HEK293 (cell line): ENCODE data around the gene PRDM15.

ENCODE experiments used
- CTCF ChIA-PET: fragments of 350-600 bp; formaldehyde crosslinking; extraction: SDS; loops from one replicate; lab custom pipeline; 2021; ENCODE audit warnings: antibody characterized with exemption; lab: Yijun Ruan, JAX
- POLR2A ChIA-PET: fragments of 300-600 bp; formaldehyde crosslinking; extraction: SDS; loops from one replicate; lab custom pipeline; 2020; ENCODE audit warnings: antibody characterized with exemption, inconsistent platforms; lab: Yijun Ruan, JAX
- H3K27ac ChIP-seq: fragments of 200-500 bp; sonication (Bioruptor generic); 2 replicates; pipeline ENCODE4 v1.5.1; 2014; ENCODE audit warnings: low read depth, low read length, control low read depth, inconsistent platforms; ENCODE audit errors: extremely low read depth
- H3K36me3 ChIP-seq, 2 experiments: fragments of 200-500 bp in 1 of 2; sonication (Bioruptor generic) in 1 of 2; 1 replicate in 1 of 2; 2 replicates in 1 of 2; pipeline ENCODE4 v1.5.1; 2014 to 2017; ENCODE audit warnings: inconsistent platforms in 2 of 2, low read length in 2 of 2; ENCODE audit not compliant: control insufficient read depth in 2 of 2, insufficient read depth in 1 of 2
- H3K4me1 ChIP-seq: fragments of 200-500 bp; sonication (Bioruptor generic); 2 replicates; pipeline ENCODE4 v1.5.1; 2014; ENCODE audit warnings: mild to moderate bottlenecking, low read length, inconsistent platforms; ENCODE audit not compliant: control insufficient read depth, insufficient read depth
- H3K4me3 ChIP-seq: 2 replicates; pipeline ENCODE4 v1.5.1; 2011; ENCODE audit warnings: low read depth, mild to moderate bottlenecking, control low read depth, low read length, moderate library complexity
- H3K9me3 ChIP-seq: fragments of 200-500 bp; sonication (Bioruptor generic); 2 replicates; pipeline ENCODE4 v1.5.1; 2014; ENCODE audit warnings: low read depth, low read length, inconsistent platforms; ENCODE audit not compliant: control insufficient read depth, insufficient read depth
- BCL11A ChIP-seq: fragments of 450-650 bp; formaldehyde crosslinking; IDR thresholded peaks from 2 replicates; pipeline ENCODE4 v1.5.1; 2016; ENCODE audit warnings: low read depth, missing biosample characterization, missing genetic modification characterization
- BCL6B ChIP-seq: fragments of 450-650 bp; formaldehyde crosslinking; IDR thresholded peaks from 2 replicates; pipeline ENCODE4 v1.5.1; 2017; ENCODE audit warnings: missing biosample characterization, missing genetic modification characterization
- INSM2 ChIP-seq: fragments of 450-650 bp; formaldehyde crosslinking; IDR thresholded peaks from 2 replicates; pipeline ENCODE4 v1.5.1; 2016; ENCODE audit warnings: missing biosample characterization, missing genetic modification characterization
- KLF10 ChIP-seq: fragments of 450-650 bp; IDR thresholded peaks from 2 replicates; pipeline ENCODE4 v1.5.1; 2018; ENCODE audit warnings: missing biosample characterization, mild to moderate bottlenecking, missing genetic modification characterization
- MEIS1 ChIP-seq: sonication (generic); formaldehyde crosslinking; IDR thresholded peaks from 2 replicates; pipeline ENCODE4 v1.8.1; 2022; ENCODE audit warnings: missing genetic modification reagents, mild to moderate bottlenecking, borderline replicate concordance
- OVOL3 ChIP-seq: fragments of 450-650 bp; formaldehyde crosslinking; IDR thresholded peaks from 2 replicates; pipeline ENCODE4 v1.5.1; 2016; ENCODE audit warnings: missing biosample characterization, missing genetic modification characterization
- PRDM1 ChIP-seq: fragments of 450-650 bp; formaldehyde crosslinking; IDR thresholded peaks from 2 replicates; pipeline ENCODE4; 2016; ENCODE audit warnings: missing biosample characterization, missing genetic modification characterization
- SALL2 ChIP-seq: fragments of 450-650 bp; formaldehyde crosslinking; IDR thresholded peaks from 2 replicates; pipeline ENCODE4 v1.5.0; 2017; ENCODE audit warnings: missing biosample characterization, mild to moderate bottlenecking, missing genetic modification characterization, borderline replicate concordance
- ZBTB10 ChIP-seq: fragments of 450-650 bp; formaldehyde crosslinking; IDR thresholded peaks from 2 replicates; pipeline ENCODE4 v1.5.1; 2016; ENCODE audit warnings: missing biosample characterization, missing genetic modification characterization
- ZIC2 ChIP-seq: fragments of 450-650 bp; formaldehyde crosslinking; IDR thresholded peaks from 2 replicates; pipeline ENCODE4 v1.5.1; 2016; ENCODE audit warnings: missing biosample characterization, missing genetic modification characterization
- ZNF23 ChIP-seq: fragments of 450-650 bp; formaldehyde crosslinking; IDR thresholded peaks from 2 replicates; pipeline ENCODE4 v1.5.1; 2016; ENCODE audit warnings: missing biosample characterization, missing genetic modification characterization, borderline replicate concordance
- ZNF302 ChIP-seq: fragments of 450-650 bp; formaldehyde crosslinking; IDR thresholded peaks from 2 replicates; pipeline ENCODE4 v1.5.1; 2016; ENCODE audit warnings: missing biosample characterization, missing genetic modification characterization, low read depth
- ZNF501 ChIP-seq: fragments of 450-650 bp; formaldehyde crosslinking; IDR thresholded peaks from 2 replicates; pipeline ENCODE4 v1.5.1; 2016; ENCODE audit warnings: missing biosample characterization, missing genetic modification characterization
- ZNF548 ChIP-seq: fragments of 450-650 bp; formaldehyde crosslinking; IDR thresholded peaks from 2 replicates; pipeline ENCODE4 v1.5.1; 2016; ENCODE audit warnings: missing biosample characterization, missing genetic modification characterization
- ZNF560 ChIP-seq: fragments of 450-650 bp; formaldehyde crosslinking; IDR thresholded peaks from 2 replicates; pipeline ENCODE4 v1.5.1; 2017; ENCODE audit warnings: missing biosample characterization, missing genetic modification characterization, borderline replicate concordance
- ZNF600 ChIP-seq: fragments of 450-650 bp; formaldehyde crosslinking; IDR thresholded peaks from 2 replicates; pipeline ENCODE4 v1.5.1; 2016; ENCODE audit warnings: missing biosample characterization, missing genetic modification characterization
- ZNF677 ChIP-seq: fragments of 450-650 bp; IDR thresholded peaks from 2 replicates; pipeline ENCODE4 v1.5.0; 2018; ENCODE audit warnings: missing biosample characterization, mild to moderate bottlenecking, missing genetic modification characterization, moderate library complexity
- ZSCAN23 ChIP-seq: fragments of 450-650 bp; formaldehyde crosslinking; IDR thresholded peaks from 2 replicates; pipeline ENCODE4 v1.5.1; 2016; ENCODE audit warnings: missing biosample characterization, missing genetic modification characterization

The PRDM15 gene

GRCh38 chr21:41759214-41759840 lies 119.8 kb downstream of the PRDM15 start:
- Histone ChIP-seq H3K36me3 (peaks cover 8 to 25% of the 10 kb centered on the region in 2 experiments; a peak in 2 of 3 replicates), H3K4me1 (peaks cover 25% of the 10 kb centered on the region), H3K27ac (no peak overlapping the region), H3K9me3 (no peaks in the 10 kb centered on the region), H3K4me3 (no peak overlapping the region)
- POLR2A ChIA-PET: interaction anchor here (1.0 kb wide), 1 partner anchor 142 kb away, joined by 4 read pairs; no protein-coding TSS in a partner anchor
- CTCF ChIA-PET: interaction anchor here (0.9 to 1.8 kb wide), 2 partner anchors 146 to 149 kb away, joined by 3 to 7 read pairs; no protein-coding TSS in a partner anchor
- TF ChIP-seq ZNF302 (tag by site-specific recombination) (no peak), OVOL3 (tag by site-specific recombination) (no peak), ZBTB10 (tag by site-specific recombination) (no peak), ZIC2 (peak; percentile 53), INSM2 (no peak), ZNF23 (tag by site-specific recombination) (peak; percentile 37; the same call in 1 of the 2 replicates), PRDM1 (peak; percentile 26; the same call in 1 of the 2 replicates), ZNF548 (tag by site-specific recombination) (no peak), BCL11A (tag by site-specific recombination) (no peak), BCL6B (peak; percentile 82), MEIS1 (no peak), ZNF560 (tag by site-specific recombination) (no peak), ZNF677 (tag by site-specific recombination) (no peak), SALL2 (tag by site-specific recombination) (no peak), ZSCAN23 (tag by site-specific recombination) (0 out of 2 replicates have a peak, but pooled peaks have one; percentile 25), KLF10 (tag by site-specific recombination) (no peak), ZNF600 (tag by site-specific recombination) (peak; percentile 78)

DNA sequence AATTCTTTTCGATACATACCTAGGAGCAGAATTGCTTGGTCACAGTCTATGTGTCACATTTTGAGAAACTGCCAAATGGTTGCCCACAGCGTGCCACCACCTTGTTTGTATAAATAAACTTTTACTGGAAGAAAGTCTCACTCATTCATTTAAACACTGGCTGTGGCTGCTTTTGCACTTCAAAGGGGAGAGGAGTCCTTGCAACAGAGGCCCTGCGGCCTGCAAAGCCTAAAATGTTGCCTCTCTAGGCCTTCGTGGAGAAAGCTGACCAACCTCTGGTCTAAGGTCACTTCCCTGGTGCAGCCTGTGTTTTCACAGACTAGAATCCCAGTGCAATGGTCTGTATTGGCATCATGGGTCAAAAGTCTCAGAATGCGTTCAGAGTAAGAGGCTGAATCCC lies 120.6 kb downstream of the PRDM15 start:
- no peak for TF ChIP-seq ZNF501 (tag by site-specific recombination)
- Histone ChIP-seq H3K36me3 (peaks cover 8 to 30% of the 10 kb centered on the region in 2 experiments; a peak in 2 of 3 replicates), H3K4me3 (no peak overlapping the region), H3K27ac (no peak overlapping the region), H3K4me1 (peaks cover 25% of the 10 kb centered on the region), H3K9me3 (no peaks in the 10 kb centered on the region)
- ChIA-PET CTCF (interaction anchor here (0.9 to 1.8 kb wide), 2 partner anchors 146 to 148 kb away, joined by 3 to 7 read pairs; no protein-coding TSS in a partner anchor), POLR2A (interaction anchor here (1.0 kb wide), 1 partner anchor 141 kb away, joined by 4 read pairs; no protein-coding TSS in a partner anchor)
